Endothelial cell (in vitro differentiated cells): Measurements from ENCODE around the gene IKBKG. TPM values are rescaled to one million over a fixed set of nuclear protein-coding genes. Genes with fewer than 3 reads are reported as not detected.

Experiments used
- DNase-seq: peaks from one replicate; pipeline ENCODE4 v3.0.0; 2021; ENCODE audit warnings: low spot score
- H3K27ac Mint-ChIP-seq: one replicate; pipeline ENCODE4 v1.8.0; 2021; ENCODE audit warnings: mixed read lengths, inconsistent platforms; ENCODE audit not compliant: unreplicated experiment
- H3K27me3 Mint-ChIP-seq: one replicate; pipeline ENCODE4 v1.8.0; 2021; ENCODE audit warnings: mild to moderate bottlenecking, moderate library complexity, mixed read lengths, inconsistent platforms; ENCODE audit not compliant: unreplicated experiment
- H3K36me3 Mint-ChIP-seq: one replicate; pipeline ENCODE4 v1.8.0; 2021; ENCODE audit warnings: mild to moderate bottlenecking, low read depth, mixed read lengths, inconsistent platforms; ENCODE audit not compliant: unreplicated experiment
- H3K4me1 Mint-ChIP-seq: one replicate; pipeline ENCODE4 v1.8.0; 2021; ENCODE audit warnings: mild to moderate bottlenecking, mixed read lengths, inconsistent platforms; ENCODE audit not compliant: unreplicated experiment
- H3K4me3 Mint-ChIP-seq: one replicate; pipeline ENCODE4 v1.8.0; 2021; ENCODE audit warnings: mild to moderate bottlenecking, mixed read lengths, inconsistent platforms; ENCODE audit not compliant: unreplicated experiment
- H3K9me3 Mint-ChIP-seq: one replicate; pipeline ENCODE4 v1.8.0; 2021; ENCODE audit warnings: mixed read lengths, inconsistent platforms; ENCODE audit not compliant: unreplicated experiment
- CTCF ChIP-seq: fragments of 200-600 bp; sonication (generic); IDR thresholded peaks from one replicate; pipeline ENCODE4 v1.5.0; 2021; ENCODE audit warnings: antibody characterized with exemption; ENCODE audit not compliant: unreplicated experiment
- total RNA-seq: library from RNA; stranded (reverse); fragmentation: NEBNext Ultra II Directional; extraction: Animal tissue kit (Norgen Biotek cat#: 25700); gene quantifications from one replicate; pipeline ENCODE4 v1.2.1, GENCODE V29; 2021; ENCODE audit not compliant: unreplicated experiment

Gene IKBKG
- total RNA-seq, 1 donor from 2014 or later = 23.0 TPM

- H3K4me3 Mint-ChIP-seq = no peak overlapping the region
- no peaks in the 10 kb centered on the region for H3K9me3 Mint-ChIP-seq
- DNase-seq = no peak
- peaks cover 1% of the 10 kb centered on the region for H3K27me3 Mint-ChIP-seq
- no peak for TF ChIP-seq CTCF
- H3K27ac Mint-ChIP-seq = no peak overlapping the region
- H3K4me1 Mint-ChIP-seq = no peaks in the 10 kb centered on the region
- no peaks in the 10 kb centered on the region for H3K36me3 Mint-ChIP-seq
Observed at GRCh38 chrX:154594491-154594890, 47.1 kb downstream of the IKBKG start.

- H3K27me3 Mint-ChIP-seq = peaks cover 3% of the 10 kb centered on the region
- DNase-seq = no peak
- H3K27ac Mint-ChIP-seq = no peak overlapping the region
- TF ChIP-seq CTCF = no peak
- no peak overlapping the region for H3K4me3 Mint-ChIP-seq
- H3K4me1 Mint-ChIP-seq = no peaks in the 10 kb centered on the region
- H3K36me3 Mint-ChIP-seq = no peaks in the 10 kb centered on the region
- H3K9me3 Mint-ChIP-seq = no peaks in the 10 kb centered on the region
Observed at GRCh38 chrX:154595559-154596249, 48.3 kb downstream of the IKBKG start.

GRCh38 chrX:154596290-154596929 is 49.0 kb downstream of the IKBKG start:
- DNase-seq = no peak
- no peak for TF ChIP-seq CTCF
- no peaks in the 10 kb centered on the region for H3K9me3 Mint-ChIP-seq

GRCh38 chrX:154597221-154597620 is 49.8 kb downstream of the IKBKG start:
- Mint-ChIP-seq H3K27me3 (peaks cover 3% of the 10 kb centered on the region), H3K4me1 (peaks cover 2% of the 10 kb centered on the region), H3K36me3 (no peaks in the 10 kb centered on the region), H3K4me3 (no peak overlapping the region), H3K27ac (no peak overlapping the region), H3K9me3 (no peaks in the 10 kb centered on the region)
- no peak for TF ChIP-seq CTCF
- no peak for DNase-seq

More at GRCh38 chrX:154596290-154596929, 49.0 kb downstream of the IKBKG start:
- no peaks in the 10 kb centered on the region for H3K4me1 Mint-ChIP-seq
- no peaks in the 10 kb centered on the region for H3K36me3 Mint-ChIP-seq
- H3K27ac Mint-ChIP-seq = no peak overlapping the region
- no peak overlapping the region for H3K4me3 Mint-ChIP-seq
- H3K27me3 Mint-ChIP-seq = peaks cover 3% of the 10 kb centered on the region

GRCh38 chrX:154598656-154599055 is 51.2 kb downstream of the IKBKG start:
- no peaks in the 10 kb centered on the region for H3K9me3 Mint-ChIP-seq

More at GRCh38 chrX:154598656-154599055, 51.2 kb downstream of the IKBKG start:
- Mint-ChIP-seq H3K27me3 (peaks cover 2% of the 10 kb centered on the region), H3K27ac (no peak overlapping the region), H3K4me1 (peaks cover 2% of the 10 kb centered on the region), H3K36me3 (no peaks in the 10 kb centered on the region), H3K4me3 (no peak overlapping the region)
- no peak for TF ChIP-seq CTCF
- no peak for DNase-seq
